GM21737 (cell line): ENCODE measurements around the gene NEK3.
"Not testable (repeated sequence)": the region's sequence is repeated elsewhere in the genome, so short reads cannot be mapped to it uniquely, and the experiment has no call there.

ENCODE experiments used
- ATAC-seq: cut with Tn5 transposase; IDR thresholded peaks from one replicate; pipeline ENCODE4 v1.9.1; 2021; ENCODE audit warnings: mild to moderate bottlenecking, moderate library complexity; ENCODE audit not compliant: unreplicated experiment

NEK3 gene

DNA sequence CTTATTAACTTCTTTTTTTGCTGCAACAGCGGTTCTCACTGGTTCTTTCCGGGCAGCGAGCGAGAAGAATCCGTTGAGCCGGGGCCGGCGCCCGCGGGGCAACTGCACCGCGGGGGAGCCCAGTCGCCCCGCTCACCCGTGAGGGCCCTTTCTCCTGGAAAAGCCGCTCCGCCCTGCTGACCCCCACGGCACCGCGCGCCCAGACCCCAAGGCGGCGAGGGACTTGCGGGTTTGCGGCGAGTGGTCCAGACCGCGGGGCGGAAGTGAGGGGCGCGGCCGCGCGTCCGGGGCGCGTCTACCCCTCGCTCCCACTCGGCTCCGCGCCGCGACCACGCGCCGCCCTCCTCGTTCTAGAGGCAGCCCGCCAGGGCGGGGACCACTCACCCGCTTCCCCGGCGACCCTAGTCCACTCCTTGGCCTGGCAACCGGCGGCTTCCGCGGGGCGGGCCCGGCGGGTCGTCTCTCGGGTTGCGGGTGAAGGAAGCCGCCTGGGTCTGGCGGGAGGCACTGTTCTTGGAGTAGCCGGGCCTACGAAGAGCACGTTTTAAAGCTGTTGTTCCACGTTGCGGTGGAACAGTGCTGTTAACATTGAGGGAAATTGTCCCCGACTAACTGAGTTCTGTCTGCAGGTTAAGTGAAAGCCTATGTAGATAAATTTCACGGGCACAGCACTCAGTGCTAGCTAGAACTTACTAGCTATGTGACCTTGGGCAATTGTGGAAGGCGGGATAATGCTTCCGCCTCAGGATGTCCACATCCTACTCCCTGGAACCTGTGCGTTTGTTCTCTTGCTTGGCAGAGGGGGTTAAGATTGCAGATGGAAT, at the start of gene NEK3:
Gene NEK3 (minus strand): TSS at position 439 of the 824 bp plus-strand sequence. CDS start 3,406 bp downstream, outside the sequence.
- peak; percentile 64 for ATAC-seq

- not testable (repeated sequence) for ATAC-seq
Measured at GRCh38 chr13:52208384-52208783, 49.0 kb upstream of the NEK3 start.

DNA sequence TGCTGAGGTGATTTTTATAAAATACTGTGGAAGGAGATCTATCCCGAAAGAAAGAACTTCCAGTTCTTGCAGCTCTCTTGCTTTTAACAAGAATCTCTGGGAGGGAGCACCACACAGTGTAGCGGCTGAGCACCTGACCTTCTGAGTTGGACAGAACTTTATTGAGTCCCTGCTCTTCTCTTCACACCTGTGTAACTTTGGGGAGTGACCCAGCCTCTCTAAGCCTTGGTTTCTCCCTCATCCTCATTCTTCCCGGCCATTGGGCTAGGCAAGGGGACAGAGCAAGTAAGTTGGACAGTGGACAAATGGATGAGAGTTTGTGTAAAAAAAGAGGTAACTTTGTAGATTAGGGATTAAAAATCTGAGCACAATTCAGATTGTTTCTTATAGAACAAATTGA, 48.5 kb upstream of the NEK3 start:
- not testable (repeated sequence) for ATAC-seq

DNA sequence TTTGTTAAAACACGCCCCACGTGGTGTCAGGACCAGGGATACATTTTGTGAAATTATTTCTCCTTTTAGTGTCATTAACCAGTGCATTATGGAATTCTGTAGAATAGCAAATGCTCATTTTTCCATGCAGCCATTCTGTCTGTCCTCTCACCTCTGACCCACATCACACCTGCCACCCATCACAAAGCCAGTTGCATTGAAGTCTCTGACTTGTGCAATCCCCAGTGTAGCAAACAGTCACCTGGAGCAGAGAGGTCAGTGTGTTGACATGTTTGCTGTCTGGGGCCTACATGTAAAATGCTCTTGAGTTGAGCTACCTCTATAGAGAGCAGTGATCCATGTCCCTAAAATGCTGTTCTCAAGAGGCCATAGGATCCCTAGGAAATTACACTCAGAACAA, 47.9 kb upstream of the NEK3 start:
- ATAC-seq: not testable (repeated sequence)

DNA sequence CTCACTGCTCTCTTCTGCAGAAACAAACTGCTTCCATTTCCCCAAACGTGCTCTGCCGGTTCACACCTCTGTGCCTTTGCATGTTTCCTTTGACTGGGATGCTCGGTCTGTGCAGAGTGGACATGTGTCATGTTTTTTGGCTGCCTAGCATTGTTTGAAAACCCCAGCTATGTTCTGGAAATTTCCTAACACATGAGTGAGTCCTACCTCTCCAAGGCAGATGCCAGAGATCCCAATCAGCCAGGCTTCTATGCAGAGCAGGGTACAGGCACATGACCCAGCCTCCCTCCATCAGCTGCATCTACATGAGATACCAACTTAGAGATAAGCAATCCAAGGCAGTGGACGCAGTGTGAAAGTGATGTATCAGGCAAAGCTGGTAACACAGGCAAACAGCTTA, 45.1 kb upstream of the NEK3 start:
- not testable (repeated sequence) for ATAC-seq

GRCh38 chr13:52203864-52204263, 44.5 kb upstream of the NEK3 start:
- not testable (repeated sequence) for ATAC-seq

DNA sequence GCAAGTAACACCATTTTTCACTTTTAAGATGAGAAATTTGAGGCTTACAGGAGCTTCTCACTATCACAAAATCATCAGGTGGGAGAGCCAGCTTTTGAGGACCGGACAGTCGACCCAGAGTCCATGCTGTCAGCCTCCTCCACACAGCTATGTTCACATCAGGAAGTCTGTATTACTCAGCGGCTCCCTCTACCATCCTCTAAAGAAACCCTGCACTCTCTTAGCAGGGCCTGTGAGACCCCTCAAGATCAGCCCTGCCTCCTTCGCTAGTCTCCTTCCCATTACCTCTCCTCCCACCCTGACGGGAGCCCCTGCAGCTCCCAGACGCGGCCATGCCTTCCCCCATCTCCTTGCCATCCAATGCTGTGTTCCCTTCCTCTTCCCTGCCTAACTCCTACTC, 43.1 kb upstream of the NEK3 start:
- not testable (repeated sequence) for ATAC-seq

DNA sequence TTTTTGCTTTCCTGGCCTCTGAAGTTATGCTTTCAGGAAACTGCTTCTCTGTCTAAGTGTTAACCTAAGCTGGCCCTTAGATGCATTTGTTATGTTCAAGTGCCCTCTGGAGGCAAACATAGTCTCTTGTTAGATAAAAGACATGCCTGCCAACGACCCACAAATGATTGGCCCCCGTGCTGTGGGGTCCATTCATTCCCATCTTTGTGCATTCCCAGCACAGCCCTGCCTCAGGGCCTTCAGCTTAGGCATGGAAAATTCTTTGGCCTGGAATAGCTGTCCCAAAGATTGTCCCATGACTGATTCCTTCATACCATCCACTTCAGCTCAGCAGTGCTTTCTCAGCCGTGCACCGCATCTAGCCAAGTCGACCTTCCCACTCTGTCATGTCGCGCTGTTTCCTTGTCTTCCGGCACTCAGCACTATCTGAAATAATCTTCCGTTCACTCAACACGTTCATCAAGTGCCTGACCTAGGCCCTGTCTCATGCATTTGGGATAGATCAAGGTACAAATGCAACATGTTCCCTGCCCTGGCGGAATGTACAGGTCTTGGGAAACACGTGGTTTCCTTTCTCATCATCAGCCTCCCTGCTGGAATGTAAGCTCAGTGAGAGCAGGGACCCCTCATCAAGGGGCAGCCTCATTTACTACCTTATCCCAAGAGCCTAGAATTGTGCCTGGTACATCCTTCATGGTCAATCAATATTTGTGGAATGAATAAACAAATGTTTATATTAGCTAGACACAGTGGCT, 42.2 kb upstream of the NEK3 start:
- not testable (repeated sequence) for ATAC-seq

GRCh38 chr13:52195401-52195837, 36.0 kb upstream of the NEK3 start:
- peak; percentile 60 for ATAC-seq

DNA sequence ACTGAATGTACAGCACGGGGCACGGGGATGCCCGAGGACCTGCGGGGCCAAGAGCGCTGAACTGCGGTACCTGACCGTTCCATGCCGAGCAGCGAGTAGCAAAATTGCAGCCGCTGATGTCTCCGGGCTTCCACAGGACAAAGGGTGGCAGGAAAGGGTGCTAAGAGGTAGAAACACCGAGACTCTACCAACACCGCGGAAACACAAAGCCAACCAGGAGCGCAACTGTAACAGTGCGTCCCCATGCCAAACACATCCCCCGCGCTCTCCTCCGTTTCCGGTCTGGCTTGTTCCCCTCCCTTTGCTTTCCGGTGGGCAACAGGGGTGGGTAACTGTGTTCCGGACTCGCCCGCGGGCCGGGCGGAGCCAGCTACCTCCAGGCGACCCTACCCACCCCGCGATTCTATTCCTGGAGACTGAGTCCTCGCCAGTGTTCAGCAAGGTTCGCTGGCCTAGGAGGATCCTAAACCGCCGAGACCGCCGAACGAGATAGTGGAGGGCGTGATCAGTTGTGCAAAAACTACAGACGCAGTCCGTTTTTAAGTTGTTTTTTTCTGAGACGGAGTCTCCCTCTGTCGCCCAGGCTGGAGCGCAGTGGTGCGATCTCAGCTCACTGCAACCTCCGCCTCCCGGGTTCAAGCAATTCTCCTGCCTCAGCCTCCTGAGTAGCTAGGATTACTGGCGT, 34.9 kb upstream of the NEK3 start:
- peak; percentile 80 for ATAC-seq

DNA sequence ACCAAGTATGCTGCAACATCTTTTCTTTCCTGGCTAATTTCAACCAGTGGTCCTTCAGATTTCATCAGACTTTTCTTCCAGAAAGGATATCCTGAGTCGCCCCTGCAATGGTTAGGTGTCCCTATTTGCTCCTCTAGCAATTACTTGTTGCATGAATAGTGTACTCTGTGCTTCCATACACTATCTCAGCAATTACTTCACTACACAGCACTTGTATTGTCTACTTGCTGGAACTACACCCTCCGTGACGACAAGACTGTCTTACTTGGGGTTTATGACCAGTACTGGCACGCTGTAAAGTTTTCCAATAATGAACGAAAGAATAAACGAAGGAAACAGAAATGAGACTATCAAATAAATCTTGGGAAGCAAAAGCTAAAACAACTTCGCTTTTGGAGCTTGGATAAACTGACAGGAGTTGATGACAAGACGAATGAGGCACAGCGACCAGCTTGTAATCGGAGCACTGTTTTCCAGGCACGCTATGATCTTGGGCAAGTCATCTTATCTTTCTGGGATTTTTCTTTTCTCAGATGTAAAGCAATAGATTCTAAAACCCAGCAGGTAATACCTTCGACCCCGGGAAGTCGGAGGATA, 34.3 kb upstream of the NEK3 start:
- peak; percentile 3 for ATAC-seq

DNA sequence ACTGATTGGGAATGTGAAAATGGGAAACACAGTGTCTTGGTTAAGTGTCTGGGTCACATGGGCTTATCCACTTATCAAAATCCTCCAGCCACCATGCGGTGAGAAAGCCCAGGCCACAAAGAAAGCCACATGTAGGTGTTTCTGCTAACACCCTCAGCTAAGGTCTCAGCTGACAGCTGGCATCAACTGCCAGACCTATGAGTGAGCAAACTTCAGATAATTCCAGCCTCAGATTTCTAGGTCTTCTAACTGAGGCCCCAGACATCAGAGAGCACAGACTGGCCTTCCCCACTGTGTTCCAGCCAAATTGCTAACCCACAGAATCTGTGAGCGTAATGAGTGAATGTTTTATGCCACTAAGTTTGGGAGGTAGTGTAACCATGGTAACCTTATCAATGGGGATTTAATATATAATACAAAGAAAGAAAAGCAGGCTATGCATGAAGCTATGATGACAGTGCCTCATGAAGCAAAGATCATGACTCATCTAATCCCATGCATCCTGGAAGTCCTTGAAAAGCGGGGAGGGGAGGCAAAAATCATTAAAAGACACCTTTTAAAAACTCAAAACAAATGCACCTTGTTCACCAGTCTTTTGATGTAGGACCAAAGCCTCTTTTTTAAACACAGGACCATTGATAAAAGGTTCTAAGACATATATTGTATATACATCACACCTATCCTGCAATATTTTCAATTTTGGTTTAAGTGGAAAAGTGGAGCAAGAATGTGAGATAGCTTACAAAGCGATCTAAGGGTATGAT, 28.2 kb upstream of the NEK3 start:
- ATAC-seq: not testable (repeated sequence)

GRCh38 chr13:52187029-52187423, 27.6 kb upstream of the NEK3 start:
- no peak for ATAC-seq

GRCh38 chr13:52181316-52181954, 22.0 kb upstream of the NEK3 start:
- ATAC-seq: not testable (repeated sequence)

GRCh38 chr13:52179925-52180324, 20.5 kb upstream of the NEK3 start:
- no peak for ATAC-seq

DNA sequence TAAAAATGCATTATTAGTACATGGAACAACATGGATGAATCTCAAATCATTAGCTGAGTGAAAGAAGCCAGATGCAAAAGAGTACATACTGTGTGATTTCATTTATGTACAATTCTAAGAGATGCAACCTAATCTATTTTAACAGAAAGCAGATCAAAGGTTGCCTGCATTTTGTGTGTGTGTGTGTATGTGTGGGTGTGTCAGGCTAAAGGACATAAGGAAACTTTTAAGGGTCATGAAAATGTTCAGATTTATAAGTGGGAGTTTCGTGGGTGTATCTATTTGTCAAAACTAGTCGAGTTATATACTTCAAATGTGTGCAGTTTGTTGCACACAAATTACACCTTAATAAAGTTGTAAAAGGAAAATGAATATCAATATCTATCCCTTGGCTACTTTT, 17.9 kb upstream of the NEK3 start:
- ATAC-seq: no peak

GRCh38 chr13:52173970-52174369, 14.6 kb upstream of the NEK3 start:
- ATAC-seq: not testable (repeated sequence)

GRCh38 chr13:52173373-52173772, 14.0 kb upstream of the NEK3 start:
- ATAC-seq: no peak

DNA sequence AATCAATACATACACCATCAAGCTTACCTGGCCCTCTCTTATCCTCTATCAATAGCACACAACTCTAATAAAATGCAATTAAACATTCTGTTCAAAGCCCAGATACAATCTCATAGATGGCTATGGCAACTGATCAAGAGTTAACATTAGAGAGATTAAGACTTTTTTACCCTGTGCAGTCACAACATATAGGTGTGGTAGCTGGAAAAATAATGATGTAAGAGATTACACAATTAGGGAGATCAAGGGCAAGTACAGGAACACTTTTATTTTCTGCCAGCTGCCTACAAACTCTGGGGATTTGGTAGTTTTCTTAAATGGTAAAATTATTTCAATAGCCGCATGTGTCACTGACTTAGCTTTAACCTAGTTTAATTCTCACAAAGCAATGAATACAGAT, 12.3 kb upstream of the NEK3 start:
- ATAC-seq: not testable (repeated sequence)
